Measurements from ENCODE around the gene CAMTA1. TPM values are rescaled to one million over a fixed set of nuclear protein-coding genes. Genes with fewer than 3 reads are reported as not detected.

The CAMTA1 gene
- total RNA-seq, 1 experiment from 2014 or later: 102 TPM

DNA sequence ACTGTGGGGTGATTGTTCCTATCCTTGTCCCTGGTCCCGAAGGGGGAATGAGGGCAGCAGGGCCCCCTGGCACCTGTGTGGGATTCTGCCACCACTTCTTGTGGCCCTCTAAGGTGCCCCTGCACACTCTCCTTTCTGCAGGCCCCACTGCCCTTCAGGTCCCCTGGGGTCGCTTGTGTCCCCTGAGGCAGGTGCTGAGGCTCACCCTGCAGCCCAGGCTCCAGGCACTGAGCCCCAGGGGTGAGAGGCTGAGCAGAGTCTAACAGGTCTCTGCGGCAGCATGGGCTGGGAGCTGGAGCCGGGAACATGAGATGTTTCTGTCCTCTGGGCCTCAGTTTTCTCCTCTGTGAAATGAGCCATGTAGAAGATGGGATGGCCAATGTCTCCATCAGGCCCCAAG lies 774.9 kb downstream of the CAMTA1 start:
- in situ Hi-C loops (cut with HindIII; ENCODE audit: low pct_unique_long_range_greater_than_20kb, low sequenced_read_pairs): no loop called here
- no peak for DNase-seq (ENCODE audit: low read depth)

DNA sequence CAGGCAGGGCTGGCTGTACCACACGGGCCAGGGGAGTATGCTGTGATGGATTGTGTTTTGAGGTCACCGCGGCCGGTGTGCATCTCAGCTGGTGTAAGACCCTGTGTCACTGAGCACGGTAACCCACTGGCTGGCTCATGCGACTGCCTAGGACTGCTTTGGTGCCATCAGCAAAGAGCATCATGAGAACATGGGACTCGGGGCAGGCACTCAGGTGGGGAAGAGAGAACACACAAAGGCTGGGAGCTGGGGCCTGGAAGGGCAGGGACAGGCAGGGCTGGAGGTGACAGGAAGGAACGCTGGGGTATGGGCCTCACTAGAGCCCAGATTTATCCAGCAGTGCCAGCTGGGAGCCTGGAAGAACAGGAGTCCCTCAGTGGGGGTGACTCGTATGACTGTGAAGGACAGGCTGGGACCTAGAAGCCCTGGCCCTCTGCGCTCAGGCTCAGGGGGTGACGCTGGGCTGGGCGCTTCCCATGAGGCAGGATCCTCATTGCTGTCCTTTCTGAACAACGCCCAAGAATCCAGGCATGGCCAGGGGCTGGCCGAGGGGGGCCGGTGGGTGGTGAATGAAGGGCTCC lies 775.4 kb downstream of the CAMTA1 start:
- in situ Hi-C loops (cut with HindIII; ENCODE audit: low pct_unique_long_range_greater_than_20kb, low sequenced_read_pairs): no loop called here
- DNase-seq (ENCODE audit: low read depth): no peak

DNA sequence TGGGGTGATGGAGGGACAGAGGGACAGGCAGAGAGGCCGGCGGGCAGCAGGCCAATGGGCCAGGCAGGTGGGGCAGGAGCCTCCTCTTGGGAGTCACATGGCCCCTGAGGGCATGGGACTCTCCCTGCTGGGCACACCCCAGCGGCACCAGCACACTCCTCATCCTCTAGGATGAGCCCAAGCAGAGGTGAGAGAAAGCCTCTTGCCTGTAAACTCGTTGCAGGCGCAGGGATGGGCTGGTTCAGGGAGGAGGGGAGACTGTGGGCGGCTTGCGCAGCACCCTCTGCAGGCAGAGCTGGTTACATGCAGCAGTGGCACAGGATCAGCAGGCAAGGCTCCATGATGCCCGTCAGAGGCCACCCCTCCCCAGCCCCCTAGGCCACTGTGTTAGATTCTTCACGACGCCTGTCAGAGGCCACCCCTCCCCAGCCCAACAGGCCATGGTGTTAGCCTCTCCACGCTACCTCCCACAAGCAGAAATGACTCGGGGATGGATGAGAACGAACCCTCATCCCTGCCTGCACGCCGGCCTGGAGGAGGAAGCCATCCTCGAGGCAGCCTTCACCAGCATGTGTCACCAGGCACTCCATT lies 776.2 kb downstream of the CAMTA1 start:
- no peak for DNase-seq (ENCODE audit: low read depth)
- in situ Hi-C loops (cut with HindIII; ENCODE audit: low pct_unique_long_range_greater_than_20kb, low sequenced_read_pairs): no loop called here

DNA sequence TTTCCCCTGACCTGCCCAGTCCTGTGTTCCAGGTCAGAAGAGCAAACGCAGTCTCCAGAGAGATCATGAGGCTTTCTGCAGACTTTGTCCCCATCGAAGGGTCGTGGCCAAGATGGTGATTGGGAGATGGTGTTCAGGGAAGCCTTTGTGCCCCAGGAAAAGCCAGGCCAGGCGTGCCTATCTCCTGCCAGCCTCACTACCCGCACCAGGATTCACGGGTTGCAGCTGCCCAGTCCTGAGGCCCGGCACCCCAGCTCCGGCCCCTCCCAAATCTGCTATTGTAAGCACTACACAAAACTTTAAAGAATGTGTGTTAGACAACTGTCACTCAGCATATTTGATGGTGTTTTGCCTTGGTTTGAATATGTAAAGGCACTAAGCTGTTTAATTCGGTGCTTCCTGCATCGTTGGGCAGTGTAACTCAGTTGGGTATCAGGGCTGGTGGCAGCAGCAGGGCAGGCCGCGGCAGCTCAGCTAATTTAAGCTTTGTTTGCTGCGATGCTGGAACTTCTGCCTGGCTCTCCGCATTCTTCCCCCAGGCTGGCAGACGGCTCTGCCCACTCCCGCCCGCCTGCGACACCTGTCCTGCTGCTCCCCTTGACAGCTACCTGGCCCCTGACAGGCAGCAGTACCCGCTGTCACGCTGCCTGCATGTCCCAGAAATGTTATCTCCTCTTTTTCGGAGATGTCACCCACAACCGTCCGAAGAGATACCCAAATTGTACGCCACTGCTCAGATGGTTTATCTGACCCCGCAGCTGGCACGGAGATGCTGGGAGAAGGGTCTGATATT lies 776.9 kb downstream of the CAMTA1 start:
- no peak for DNase-seq (ENCODE audit: low read depth)
- in situ Hi-C loops (cut with HindIII; ENCODE audit: low pct_unique_long_range_greater_than_20kb, low sequenced_read_pairs): no loop called here

DNA sequence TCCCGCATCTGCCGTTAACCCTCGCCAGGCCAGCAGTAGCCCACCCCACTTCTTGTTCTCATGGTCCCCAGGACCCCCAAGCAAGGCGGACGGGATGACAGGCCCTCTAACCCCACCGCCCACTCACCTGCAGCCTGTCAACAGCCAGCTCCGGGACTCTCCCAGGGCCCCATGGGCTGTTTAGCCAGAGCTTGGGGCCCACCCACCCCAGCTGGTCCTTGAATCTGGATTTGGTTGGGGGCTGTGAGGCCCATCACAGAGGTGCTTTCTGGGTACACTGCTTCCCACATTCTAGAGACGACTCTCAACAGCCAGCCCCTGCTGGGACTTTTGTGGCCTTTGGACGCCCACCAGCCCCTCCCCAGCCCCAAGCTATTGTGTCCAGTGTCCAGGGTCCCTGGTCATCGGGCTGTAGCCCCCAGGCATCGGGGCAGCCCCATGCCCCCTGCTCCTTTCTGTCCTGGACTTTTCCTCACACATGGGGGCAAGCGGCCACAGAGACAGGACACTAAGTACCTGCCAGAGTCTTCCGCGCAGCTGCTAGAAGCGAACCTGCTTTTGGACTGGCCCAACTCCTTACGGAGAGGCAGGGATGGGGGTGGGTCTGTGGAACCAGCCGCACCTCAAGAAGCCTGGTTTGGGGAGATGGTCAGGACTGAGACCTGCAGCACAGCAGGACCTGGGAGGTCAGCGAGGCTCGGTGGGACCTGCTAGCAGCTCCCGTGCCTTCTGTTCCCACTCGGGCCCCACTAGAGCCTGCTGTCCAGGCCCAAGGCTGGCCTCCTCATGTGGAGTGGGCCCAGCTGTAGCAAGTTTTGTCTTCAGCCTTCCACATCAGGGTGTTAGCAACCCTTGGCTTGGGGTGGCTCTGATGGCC lies 777.7 kb downstream of the CAMTA1 start:
- in situ Hi-C loops (cut with HindIII; ENCODE audit: low pct_unique_long_range_greater_than_20kb, low sequenced_read_pairs): no loop called here
- no peak for DNase-seq (ENCODE audit: low read depth)

DNA sequence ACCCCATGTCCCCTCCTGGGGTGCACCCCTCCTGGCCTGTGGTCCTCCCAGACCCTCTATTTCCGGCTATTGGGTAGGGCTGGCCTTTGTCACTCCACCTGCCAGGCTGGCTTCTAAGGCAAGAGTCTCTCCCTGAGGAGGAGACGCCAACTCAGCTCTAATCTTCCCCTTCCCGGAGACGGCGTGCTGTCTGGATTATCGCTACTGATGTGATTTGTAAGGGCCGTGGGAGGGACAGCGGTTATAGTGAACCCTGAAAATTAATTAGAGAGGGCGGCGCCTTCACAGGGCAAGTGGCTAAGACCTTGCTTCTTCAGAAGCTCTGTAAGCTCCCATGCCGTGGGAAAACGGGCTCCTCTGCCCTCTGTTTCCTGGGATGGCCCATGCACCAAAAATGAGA lies 778.9 kb downstream of the CAMTA1 start:
- in situ Hi-C loops (cut with HindIII; ENCODE audit: low pct_unique_long_range_greater_than_20kb, low sequenced_read_pairs): no loop called here
- no peak for DNase-seq (ENCODE audit: low read depth)

DNA sequence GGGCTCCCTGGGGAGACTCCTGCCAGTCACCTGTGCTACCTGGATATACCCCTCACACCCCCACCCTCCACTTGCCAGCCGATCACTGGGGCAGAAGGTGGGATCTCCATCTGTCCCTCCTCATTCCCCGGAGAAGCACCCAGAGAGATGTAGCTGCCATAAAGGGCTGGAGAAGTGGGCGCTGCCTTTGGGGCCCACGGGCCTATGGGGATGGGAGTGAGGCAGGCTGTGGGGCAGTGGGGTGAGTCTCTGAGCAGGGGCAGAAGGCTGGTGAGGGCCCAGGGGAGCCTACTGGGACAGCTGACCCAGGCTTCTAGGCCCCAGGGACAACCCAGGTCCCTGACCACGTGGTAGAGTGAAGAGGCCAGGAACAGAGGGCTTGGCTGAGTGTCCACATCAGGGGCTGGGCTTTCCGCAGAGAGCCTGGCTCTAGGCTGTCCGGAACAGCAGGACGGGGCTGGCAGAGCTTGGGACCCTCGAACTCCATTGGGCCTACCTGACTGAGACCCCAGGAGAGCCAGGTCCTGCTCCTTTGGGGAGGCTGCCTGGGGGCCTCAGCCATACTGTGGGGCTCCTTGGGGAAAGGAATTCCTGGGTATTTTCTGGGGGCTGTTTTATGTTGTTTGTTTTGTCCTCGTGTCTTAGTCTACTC lies 780.0 kb downstream of the CAMTA1 start:
- DNase-seq (ENCODE audit: low read depth): no peak
- in situ Hi-C loops (cut with HindIII; ENCODE audit: low pct_unique_long_range_greater_than_20kb, low sequenced_read_pairs): no loop called here

DNA sequence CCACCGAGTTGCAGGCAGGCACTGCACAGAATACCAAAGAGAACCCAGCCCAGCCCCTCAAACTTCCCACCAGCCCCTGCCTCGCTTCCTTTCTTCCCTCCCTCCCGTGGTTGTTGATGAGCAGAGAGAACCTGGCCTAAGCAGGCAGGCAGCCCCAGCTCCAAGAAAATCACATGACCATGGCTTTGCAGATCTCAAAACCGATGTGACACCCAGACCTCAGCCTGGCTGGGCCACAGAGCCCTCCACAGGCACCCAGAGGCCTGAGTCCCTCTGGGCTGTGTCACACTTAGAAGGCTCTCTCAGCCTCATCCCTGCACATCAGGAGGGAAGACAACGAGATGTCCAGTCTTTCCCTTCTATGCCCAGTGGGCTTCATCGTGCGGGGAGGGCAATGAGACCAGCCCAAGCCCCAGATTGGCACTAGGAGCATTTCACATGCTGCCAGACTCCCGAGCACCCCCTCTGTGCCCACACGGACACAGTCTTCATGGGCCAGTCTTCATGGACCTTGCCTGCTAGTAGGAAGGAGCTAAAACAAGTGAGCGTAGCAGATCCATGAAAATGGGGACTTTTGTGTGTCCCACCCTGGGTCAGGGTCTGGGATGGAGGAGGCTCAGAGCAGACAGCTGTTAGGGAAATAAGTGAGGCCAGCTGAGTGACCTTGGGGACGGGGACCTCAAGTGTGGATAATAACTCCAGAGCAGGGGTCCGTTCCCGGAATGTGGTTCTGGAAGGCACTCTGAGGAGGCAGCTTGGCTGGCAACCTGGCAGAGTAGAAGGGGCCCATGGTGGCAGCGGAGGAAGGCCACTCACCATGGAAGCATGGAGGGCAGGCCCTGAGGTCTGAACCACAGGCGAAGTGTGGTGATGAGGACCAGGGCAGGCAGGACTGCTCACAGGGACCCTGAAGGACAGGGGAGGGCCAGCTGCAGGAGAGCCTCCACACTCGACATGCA lies 781.4 kb downstream of the CAMTA1 start:
- no peak for DNase-seq (ENCODE audit: low read depth)
- in situ Hi-C loops (cut with HindIII; ENCODE audit: low pct_unique_long_range_greater_than_20kb, low sequenced_read_pairs): no loop called here

DNA sequence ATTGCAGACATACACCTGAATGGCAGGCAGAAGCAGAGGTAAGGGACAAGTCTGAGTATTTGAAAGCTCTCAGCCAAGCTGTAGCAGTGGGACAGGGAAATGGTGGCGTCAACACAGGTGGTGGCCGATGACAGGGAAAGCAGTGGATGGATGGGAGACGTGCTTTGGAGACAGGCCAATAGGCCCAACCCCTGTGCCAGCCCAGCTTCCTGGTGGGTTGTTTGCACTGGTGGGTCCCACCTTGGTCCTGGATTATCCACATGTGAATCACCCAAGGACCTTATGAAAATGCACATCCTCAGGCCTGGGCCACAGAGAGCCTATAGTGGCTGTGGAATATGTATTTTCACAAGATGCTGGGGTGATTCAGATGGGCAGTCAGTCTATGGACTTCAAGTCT lies 782.1 kb downstream of the CAMTA1 start:
- no peak for DNase-seq (ENCODE audit: low read depth)
- in situ Hi-C loops (cut with HindIII; ENCODE audit: low pct_unique_long_range_greater_than_20kb, low sequenced_read_pairs): no loop called here

DNA sequence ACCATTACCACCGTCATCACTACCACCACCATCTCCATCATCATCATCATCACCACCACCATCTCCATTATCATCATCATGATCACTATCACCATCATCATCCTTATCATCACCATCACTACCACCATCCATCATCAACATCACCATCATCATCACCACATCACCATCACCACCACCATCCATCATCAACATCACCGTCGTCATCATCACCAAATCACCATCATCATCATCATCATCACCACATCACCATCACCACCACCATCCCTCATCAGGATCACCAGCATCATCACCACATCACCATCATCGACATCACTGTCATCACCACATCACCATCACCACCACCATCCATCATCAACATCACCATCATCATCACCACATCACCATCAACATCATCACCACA lies 782.8 kb downstream of the CAMTA1 start:
- no peak for DNase-seq (ENCODE audit: low read depth)
- in situ Hi-C loops (cut with HindIII; ENCODE audit: low pct_unique_long_range_greater_than_20kb, low sequenced_read_pairs): no loop called here

DNA sequence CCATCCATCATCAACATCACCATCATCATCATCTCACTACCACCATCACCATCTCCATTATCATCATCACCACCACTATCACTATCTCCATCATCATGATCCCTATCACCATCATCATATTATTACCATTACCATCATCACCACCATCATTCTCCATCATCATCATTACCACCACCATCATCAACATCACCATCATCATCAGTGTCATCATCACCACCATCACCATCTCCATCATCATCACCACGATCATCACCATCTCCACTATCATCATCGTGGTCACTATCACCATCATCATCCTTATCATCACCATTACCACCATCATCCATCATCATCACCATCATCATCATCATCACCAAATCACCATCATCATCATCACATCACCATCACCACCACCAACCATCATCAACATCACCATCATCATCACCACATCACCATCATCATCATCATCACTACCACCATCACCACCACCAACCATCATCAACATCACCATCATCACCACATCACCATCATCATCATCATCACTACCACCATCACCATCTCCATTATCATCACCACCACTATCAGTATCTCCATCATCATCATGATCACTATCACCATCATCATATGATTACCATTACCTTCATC lies 783.8 kb downstream of the CAMTA1 start:
- in situ Hi-C loops (cut with HindIII; ENCODE audit: low pct_unique_long_range_greater_than_20kb, low sequenced_read_pairs): no loop called here
- no peak for DNase-seq (ENCODE audit: low read depth)

DNA sequence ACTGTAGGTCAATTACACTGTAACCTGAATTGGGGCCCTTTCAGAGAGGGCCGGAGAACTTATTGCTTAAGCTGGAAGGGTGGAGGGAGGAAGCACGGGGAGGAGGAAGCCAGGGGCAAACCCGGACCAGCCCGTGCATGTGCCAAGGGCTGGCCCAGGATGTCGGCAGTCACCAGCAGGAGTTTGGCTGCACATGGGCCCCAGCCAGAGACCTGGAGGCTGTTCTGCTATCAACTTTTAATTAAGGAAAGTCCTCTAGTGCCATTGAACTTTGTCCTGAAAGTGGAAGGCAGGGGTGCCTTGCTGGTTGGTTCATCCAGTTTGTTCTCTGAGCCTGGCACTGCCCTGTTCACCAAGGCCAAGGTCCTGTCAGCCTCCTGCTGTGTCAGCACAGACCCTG lies 785.1 kb downstream of the CAMTA1 start:
- in situ Hi-C loops (cut with HindIII; ENCODE audit: low pct_unique_long_range_greater_than_20kb, low sequenced_read_pairs): no loop called here
- DNase-seq (ENCODE audit: low read depth): no peak

DNA sequence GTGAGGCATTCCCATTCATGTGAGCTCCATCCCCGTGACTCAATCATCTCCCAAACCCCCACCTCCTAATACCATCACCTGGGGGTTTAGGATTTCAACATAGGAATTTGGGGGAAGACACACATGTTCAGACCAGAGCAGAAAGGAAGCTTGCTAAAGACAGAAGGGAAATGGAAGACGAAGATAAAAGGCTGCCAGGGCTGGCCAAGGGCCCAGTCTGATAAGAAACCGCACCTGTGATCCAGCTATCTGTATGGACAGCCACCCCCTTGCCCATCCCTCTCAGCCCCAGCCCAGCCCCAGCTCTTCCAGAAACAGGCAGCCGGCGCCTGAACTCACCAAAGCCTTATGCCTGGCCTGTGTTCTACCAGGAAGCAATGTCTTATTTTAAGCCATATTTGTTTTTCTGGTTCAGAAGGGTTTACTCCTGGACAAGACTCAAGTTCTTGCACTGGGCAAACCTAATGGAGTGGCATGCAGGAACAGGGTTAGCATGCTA lies 787.4 kb downstream of the CAMTA1 start:
- DNase-seq (ENCODE audit: low read depth): no peak
- in situ Hi-C loops (cut with HindIII; ENCODE audit: low pct_unique_long_range_greater_than_20kb, low sequenced_read_pairs): no loop called here

DNA sequence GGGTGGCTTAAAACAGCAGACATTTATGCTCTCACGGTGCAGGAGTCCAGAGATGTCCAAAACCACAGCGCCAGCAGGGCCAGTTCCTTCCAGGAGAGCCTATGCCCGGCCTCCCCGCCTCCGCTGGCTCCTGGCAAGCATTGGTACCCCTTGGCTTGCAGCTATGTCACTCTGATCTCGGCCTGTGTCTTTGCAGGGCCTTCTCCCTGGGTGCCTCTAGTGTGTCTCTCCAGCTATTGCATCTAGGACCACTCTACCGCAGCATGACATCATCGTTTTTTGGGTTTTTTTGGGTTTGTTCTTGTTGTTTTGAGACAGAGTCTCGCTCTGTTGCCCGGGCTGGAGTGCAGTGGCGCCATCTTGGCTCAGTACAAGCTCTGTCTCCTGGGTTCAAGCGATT lies 788.2 kb downstream of the CAMTA1 start:
- in situ Hi-C loops (cut with HindIII; ENCODE audit: low pct_unique_long_range_greater_than_20kb, low sequenced_read_pairs): no loop called here
- no peak for DNase-seq (ENCODE audit: low read depth)

DNA sequence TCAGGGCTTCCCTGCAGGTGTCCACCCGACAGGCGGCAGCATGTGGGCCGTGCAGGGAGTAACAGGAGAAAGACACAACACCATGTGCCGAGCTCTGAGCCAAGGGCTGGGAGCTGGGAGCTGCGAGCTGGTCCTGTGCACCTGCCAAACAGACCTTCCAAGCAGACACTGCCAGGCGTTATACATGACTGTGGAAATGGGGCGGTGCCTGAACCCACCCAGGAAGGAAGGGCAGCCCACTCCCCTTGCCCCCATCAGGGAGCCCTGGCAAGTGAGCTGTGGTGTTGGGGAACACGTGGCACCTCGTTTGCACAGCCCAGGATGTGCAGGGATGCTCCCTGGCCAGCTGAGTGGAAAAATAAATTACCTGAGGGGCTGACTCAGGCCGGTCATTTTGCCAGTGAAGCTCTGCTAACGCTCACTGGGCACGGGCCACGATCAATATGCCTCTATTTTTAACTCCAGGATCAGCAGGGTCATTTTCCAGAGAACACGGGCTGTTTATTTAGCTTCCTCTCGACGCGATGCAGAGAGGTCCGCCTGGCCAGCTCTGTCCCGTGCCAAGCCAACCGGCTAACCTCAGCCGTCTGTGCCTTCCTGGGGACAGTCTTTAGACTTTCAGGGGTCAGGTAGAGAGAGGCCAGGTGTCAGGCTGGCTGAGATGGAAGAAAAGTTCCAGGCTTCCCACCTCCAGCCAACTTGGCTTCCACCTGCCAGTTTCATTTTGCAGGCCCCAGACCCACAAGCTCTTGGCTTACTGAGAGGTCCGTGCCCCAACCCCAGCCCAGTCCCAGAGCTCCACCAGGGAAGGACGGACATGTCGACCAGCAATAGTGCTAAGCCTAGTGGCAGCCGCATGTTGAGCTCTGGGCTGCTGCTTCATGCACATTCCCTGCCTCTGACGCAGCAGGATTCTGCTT lies 789.1 kb downstream of the CAMTA1 start:
- no peak for DNase-seq (ENCODE audit: low read depth)
- in situ Hi-C loops (cut with HindIII; ENCODE audit: low pct_unique_long_range_greater_than_20kb, low sequenced_read_pairs): no loop called here

DNA sequence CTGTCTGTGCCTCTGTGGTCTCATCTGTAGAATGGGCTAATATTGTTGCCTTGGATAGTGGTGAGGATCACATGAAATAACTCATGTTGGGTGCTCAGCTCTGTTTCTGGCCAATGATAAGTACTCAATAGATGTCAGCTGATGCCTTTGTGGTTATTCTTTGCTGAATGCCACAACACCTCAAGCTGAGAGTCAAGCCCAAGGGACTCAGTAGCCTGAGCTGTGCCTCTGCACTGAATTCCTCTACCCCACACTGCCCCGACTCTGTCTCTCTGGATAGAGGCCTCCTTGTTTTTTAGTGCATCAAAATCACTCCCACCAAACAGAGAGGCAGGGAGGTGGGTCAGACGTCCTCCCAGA lies 789.8 kb downstream of the CAMTA1 start:
- DNase-seq (ENCODE audit: low read depth): no peak
- in situ Hi-C loops (cut with HindIII; ENCODE audit: low pct_unique_long_range_greater_than_20kb, low sequenced_read_pairs): no loop called here

All from Caki2 (cell line).